CD4-positive, CD25-positive, alpha-beta regulatory T cell (primary cell): ENCODE measurements around the gene DCAF15. TPM values are rescaled to one million over a fixed set of nuclear protein-coding genes. Genes with fewer than 3 reads are reported as not detected.

ENCODE experiments used
- ATAC-seq, 2 donors: fragments of 150-1000 bp; cut with Tn5 transposase; one replicate each; pipeline ENCODE4 v1.10.0; 2021; ENCODE audit warnings: low read depth in 2 of 2, moderate number of reproducible peaks in 2 of 2, moderate library complexity in 1 of 2
- DNase-seq, 3 donors: peaks; one replicate each; pipeline versions ENCODE4 v3.0.0 to v3.0.0-alpha.2; 2012 to 2022; ENCODE audit warnings: mixed read lengths in 1 of 3
- H3K27ac ChIP-seq: one replicate; pipeline ENCODE4 v1.7.0; 2013; ENCODE audit warnings: mild to moderate bottlenecking, low read length; ENCODE audit not compliant: insufficient read depth, poor library complexity, severe bottlenecking
- H3K27me3 ChIP-seq: one replicate; pipeline ENCODE4 v1.7.0; 2013; ENCODE audit warnings: low read length; ENCODE audit not compliant: control insufficient read depth, insufficient read depth
- H3K36me3 ChIP-seq: one replicate; pipeline ENCODE4 v1.7.0; 2013; ENCODE audit warnings: mild to moderate bottlenecking, low read length, moderate library complexity; ENCODE audit not compliant: control insufficient read depth, insufficient read depth
- H3K4me1 ChIP-seq: 2 replicates; pipeline ENCODE4 v1.7.0; 2013; ENCODE audit warnings: mild to moderate bottlenecking, low read length; ENCODE audit not compliant: insufficient read depth, control insufficient read depth, poor library complexity, severe bottlenecking
- H3K4me3 ChIP-seq: one replicate; pipeline ENCODE4 v1.7.0; 2013; ENCODE audit warnings: low read depth, mild to moderate bottlenecking, low read length, moderate library complexity
- H3K9me3 ChIP-seq, 2 experiments: 1 replicate in 1 of 2; 2 replicates in 1 of 2; pipeline ENCODE4 v1.7.0; 2013; ENCODE audit warnings: low read length in 2 of 2, mild to moderate bottlenecking in 1 of 2, moderate library complexity in 1 of 2; ENCODE audit not compliant: control insufficient read depth in 2 of 2
- H3K27ac Mint-ChIP-seq, 3 donors: one replicate each; pipeline ENCODE4 v1.8.0; 2020 to 2022; ENCODE audit warnings: mild to moderate bottlenecking in 3 of 3, mixed read lengths in 3 of 3, moderate library complexity in 2 of 3
- H3K27me3 Mint-ChIP-seq: one replicate; pipeline ENCODE4 v1.8.0; 2022; ENCODE audit warnings: mild to moderate bottlenecking, mixed read lengths
- H3K36me3 Mint-ChIP-seq: one replicate; pipeline ENCODE4 v1.8.0; 2020; ENCODE audit warnings: mixed read lengths
- H3K4me1 Mint-ChIP-seq, 4 donors: one replicate each; pipeline ENCODE4 v1.8.0; 2020 to 2022; ENCODE audit warnings: mixed read lengths in 4 of 4, mild to moderate bottlenecking in 1 of 4
- H3K4me3 Mint-ChIP-seq, 4 donors: one replicate each; pipeline ENCODE4 v1.8.0; 2020 to 2022; ENCODE audit warnings: mild to moderate bottlenecking in 4 of 4, mixed read lengths in 4 of 4, moderate library complexity in 3 of 4
- H3K9me3 Mint-ChIP-seq, 7 donors: one replicate each; pipeline ENCODE4 v1.8.0; 2020 to 2022; ENCODE audit warnings: mixed read lengths in 7 of 7, mild to moderate bottlenecking in 3 of 7, moderate library complexity in 2 of 7
- polyA plus RNA-seq, 4 donors: library from polyadenylated mRNA; unstranded; fragments of 300-500 nt; fragmentation: Illumina TruSeq; gene quantifications; one replicate each; pipeline ENCODE4 v1.2.3, GENCODE V29; 2021
- total RNA-seq: library from RNA; stranded (reverse); gene quantifications from one replicate; pipeline ENCODE4 v1.2.3, GENCODE V29; 2022

The DCAF15 gene
- total and polyA plus RNA-seq, 5 donors from 2014 or later, result 5.3 to 82.9 (median 6.2) TPM

DNA sequence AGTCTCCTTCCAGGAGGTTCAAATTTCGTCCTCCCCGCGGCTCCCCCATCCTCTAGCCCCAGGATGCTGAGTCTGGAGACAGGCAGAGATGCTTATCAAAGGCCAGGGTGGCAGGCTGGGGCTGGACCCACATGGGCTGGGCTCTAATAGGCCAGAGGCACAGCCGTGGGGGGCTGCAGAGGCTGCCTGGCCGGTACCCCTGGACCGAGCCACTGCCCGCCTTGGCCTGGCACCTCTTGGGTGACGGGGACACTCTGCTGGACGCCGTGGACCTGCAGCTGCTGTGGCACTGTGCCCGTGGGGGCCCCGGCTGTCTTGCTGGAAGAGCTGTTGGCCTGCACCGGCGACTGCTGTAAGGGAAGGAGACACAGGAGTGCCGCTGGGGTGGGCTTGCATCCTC, 28.0 kb downstream of the DCAF15 start:
- H3K27ac ChIP-seq, result no peak overlapping the region
- no peaks in the 10 kb centered on the region for H3K36me3 ChIP-seq
- no peak for ATAC-seq
- DNase-seq, result no peak
- no peak overlapping the region for H3K27ac Mint-ChIP-seq
- peaks cover 50% of the 10 kb centered on the region for H3K4me1 ChIP-seq
- no peaks in the 10 kb centered on the region for H3K27me3 Mint-ChIP-seq
- H3K4me3 ChIP-seq, result no peak overlapping the region
- no peaks in the 10 kb centered on the region for H3K9me3 ChIP-seq
- no peaks in the 10 kb centered on the region for H3K9me3 Mint-ChIP-seq
- peaks cover 0 to 52% (median 12%) of the 10 kb centered on the region in 4 donors for H3K4me1 Mint-ChIP-seq
- H3K27me3 ChIP-seq, result no peaks in the 10 kb centered on the region
- peaks cover 4% of the 10 kb centered on the region for H3K36me3 Mint-ChIP-seq
- H3K4me3 Mint-ChIP-seq, result no peak overlapping the region

DNA sequence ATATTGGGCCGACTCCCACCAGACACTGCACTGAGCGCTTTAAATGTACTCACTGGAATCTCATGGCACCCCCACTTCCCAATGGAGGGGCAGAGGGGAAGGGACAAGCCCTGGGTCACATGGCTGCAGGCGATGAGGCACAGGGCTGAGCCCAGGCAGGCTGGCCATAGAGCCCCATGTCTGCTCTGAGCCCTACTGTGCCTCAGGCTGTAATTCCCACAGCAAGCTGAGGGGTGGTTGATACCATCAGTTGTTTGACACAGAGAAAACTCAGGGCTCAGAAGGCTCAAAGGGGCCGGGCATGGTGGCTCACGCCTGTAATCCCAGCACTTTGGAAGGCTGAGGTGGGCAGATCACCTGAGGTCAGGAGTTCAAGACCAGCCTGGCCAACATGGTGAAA, 28.7 kb downstream of the DCAF15 start:
- DNase-seq (no peak), ATAC-seq (no peak)
- Histone ChIP-seq H3K4me3 (no peak overlapping the region), H3K27me3 (no peaks in the 10 kb centered on the region), H3K36me3 (no peaks in the 10 kb centered on the region), H3K9me3 (no peaks in the 10 kb centered on the region), H3K4me1 (peaks cover 57% of the 10 kb centered on the region), H3K27ac (no peak overlapping the region)
- Mint-ChIP-seq H3K9me3 (no peaks in the 10 kb centered on the region), H3K4me1 (peaks cover 0 to 57% (median 16%) of the 10 kb centered on the region in 4 donors), H3K27ac (peak overlapping the region; percentile 23 to 89 (median 85)), H3K27me3 (no peaks in the 10 kb centered on the region), H3K36me3 (no peaks in the 10 kb centered on the region), H3K4me3 (peak overlapping the region in 1 of 4 donors; percentile 47)

DNA sequence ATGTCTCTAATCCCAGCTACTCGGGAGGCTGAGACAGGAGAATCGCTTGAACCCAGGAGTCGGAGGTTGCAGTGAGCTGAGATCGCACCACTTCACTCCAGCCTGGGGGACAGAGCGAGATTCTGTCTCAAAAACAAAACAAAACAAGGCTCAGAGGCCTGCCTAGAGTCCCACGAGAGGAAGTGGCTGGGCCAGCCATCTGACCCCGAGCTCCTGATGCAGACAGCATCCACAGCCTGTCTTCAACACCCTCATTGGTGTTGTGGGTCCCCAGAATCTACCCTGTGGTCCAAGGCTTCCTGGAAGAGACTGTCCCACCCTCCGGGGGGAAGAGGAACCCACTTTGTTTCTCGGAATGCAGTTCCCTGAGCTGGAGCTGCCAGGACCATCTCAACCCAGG, 29.2 kb downstream of the DCAF15 start:
- no peak overlapping the region for H3K4me3 Mint-ChIP-seq
- H3K36me3 Mint-ChIP-seq, result no peaks in the 10 kb centered on the region
- Histone ChIP-seq H3K9me3 (no peaks in the 10 kb centered on the region), H3K27ac (no peak overlapping the region), H3K4me3 (no peak overlapping the region), H3K4me1 (peaks cover 61% of the 10 kb centered on the region), H3K27me3 (no peaks in the 10 kb centered on the region), H3K36me3 (no peaks in the 10 kb centered on the region)
- no peaks in the 10 kb centered on the region for H3K27me3 Mint-ChIP-seq
- DNase-seq (no peak), ATAC-seq (no peak)
- H3K4me1 Mint-ChIP-seq, result peaks cover 0 to 60% (median 18%) of the 10 kb centered on the region in 4 donors
- no peaks in the 10 kb centered on the region for H3K9me3 Mint-ChIP-seq
- peak overlapping the region; percentile 23 to 89 (median 84) for H3K27ac Mint-ChIP-seq

DNA sequence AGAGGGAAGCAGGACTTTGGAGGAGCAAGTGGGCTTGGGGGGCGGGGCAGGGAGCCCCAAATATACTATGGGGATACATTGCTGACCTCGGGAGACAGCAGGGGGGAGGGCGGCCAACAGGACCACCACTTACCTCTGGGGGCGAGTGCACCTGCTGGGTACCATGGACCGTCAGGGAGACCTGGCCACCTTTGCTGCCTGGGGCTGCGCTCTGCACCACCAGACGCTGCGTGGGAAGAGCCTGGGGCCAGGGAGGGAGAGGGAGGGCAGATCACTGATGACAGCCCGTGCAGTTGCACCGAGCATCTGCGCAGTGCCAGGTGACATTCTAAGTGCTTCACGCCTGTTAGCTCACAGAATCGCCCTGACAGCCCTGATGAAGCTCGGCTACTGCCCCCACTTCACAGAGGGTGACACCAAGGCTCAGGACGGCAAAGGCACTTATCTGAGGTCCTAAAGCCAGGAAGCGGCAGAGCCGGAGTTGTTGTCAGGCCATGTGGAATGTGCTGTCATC, 29.7 kb downstream of the DCAF15 start:
- Mint-ChIP-seq H3K36me3 (no peaks in the 10 kb centered on the region), H3K4me3 (peak overlapping the region in 1 of 4 donors; percentile 77)
- no peak overlapping the region for H3K27ac ChIP-seq

DNA sequence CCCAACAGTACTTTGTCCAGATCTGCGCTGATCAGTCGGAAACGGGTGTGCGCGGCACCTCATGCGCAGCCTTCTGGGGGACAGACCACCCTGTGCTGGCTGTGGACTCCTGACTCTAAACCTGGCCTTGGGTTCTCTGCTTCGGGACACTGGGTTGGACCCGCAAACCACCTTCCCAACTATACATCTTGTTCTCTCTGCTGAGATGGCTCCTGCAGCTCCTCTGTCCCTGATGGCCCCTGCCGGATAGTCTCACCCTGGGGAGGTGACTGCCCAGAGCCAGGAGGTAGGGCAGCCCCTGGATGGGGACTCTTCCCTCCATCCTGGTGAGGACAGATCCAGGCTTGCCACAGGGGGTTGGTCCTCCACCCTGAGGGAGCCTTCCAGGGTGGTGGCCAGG, 30.5 kb downstream of the DCAF15 start:
- no peaks in the 10 kb centered on the region for H3K9me3 ChIP-seq
- H3K4me3 ChIP-seq, result no peak overlapping the region
- H3K36me3 ChIP-seq, result no peaks in the 10 kb centered on the region
- no peaks in the 10 kb centered on the region for H3K27me3 ChIP-seq
- H3K27ac ChIP-seq, result peak overlapping the region; percentile 63
- DNase-seq (no peak), ATAC-seq (no peak)
- H3K9me3 Mint-ChIP-seq, result no peaks in the 10 kb centered on the region
- peak overlapping the region in 3 of 4 donors; percentile 39 to 77 (median 76) for H3K4me3 Mint-ChIP-seq
- H3K27me3 Mint-ChIP-seq, result no peaks in the 10 kb centered on the region
- H3K4me1 ChIP-seq, result peaks cover 74% of the 10 kb centered on the region
- H3K27ac Mint-ChIP-seq, result peak overlapping the region; percentile 41 to 91 (median 59)
- H3K36me3 Mint-ChIP-seq, result no peaks in the 10 kb centered on the region
- H3K4me1 Mint-ChIP-seq, result peaks cover 0 to 73% (median 21%) of the 10 kb centered on the region in 4 donors

More for the DNA sequence above, 29.7 kb downstream of the DCAF15 start:
- Mint-ChIP-seq H3K9me3 (no peaks in the 10 kb centered on the region), H3K27me3 (no peaks in the 10 kb centered on the region), H3K4me1 (peaks cover 0 to 66% (median 21%) of the 10 kb centered on the region in 4 donors), H3K27ac (peak overlapping the region in 2 of 3 donors; percentile 60 to 84)
- Histone ChIP-seq H3K27me3 (no peaks in the 10 kb centered on the region), H3K4me1 (peaks cover 67% of the 10 kb centered on the region), H3K9me3 (no peaks in the 10 kb centered on the region), H3K4me3 (no peak overlapping the region), H3K36me3 (no peaks in the 10 kb centered on the region)
- ATAC-seq (no peak), DNase-seq (no peak)

DNA sequence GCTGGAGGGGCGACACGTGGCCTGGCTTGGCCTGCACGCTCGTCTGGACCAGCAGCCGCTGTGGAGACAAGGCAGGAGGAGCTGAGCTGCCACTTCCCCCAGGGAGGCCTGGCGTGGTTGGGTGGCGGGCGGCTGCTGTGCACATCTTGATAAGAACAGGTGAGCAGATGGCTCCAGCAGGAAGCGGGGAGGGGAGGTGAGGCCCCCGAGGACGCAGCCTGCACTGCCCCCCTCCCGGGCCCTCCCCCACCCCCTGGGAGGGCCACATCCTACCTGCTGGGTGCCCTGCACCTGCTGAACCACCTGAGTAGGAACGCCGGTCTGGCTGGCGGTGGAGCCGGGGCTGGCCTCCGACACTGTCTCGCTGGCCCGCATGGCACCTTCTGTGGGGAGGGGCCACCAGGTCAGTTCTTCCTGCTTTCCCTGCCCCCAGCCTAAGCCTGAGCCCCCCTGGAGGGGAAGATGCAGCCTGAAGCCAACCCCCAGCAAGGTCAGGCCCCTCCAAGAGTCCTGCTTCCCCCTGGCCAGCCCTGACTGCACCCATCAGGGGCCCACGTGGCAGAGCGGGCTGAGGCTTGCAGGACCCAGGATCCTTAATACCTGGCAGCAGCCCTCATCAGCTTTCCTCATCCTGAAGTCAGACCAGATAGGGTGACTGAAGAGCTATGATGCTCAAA, 31.0 kb downstream of the DCAF15 start:
- Mint-ChIP-seq H3K27ac (peak overlapping the region; percentile 49 to 94 (median 78)), H3K36me3 (peaks cover under 1% of the 10 kb centered on the region), H3K4me3 (peak overlapping the region in 3 of 4 donors; percentile 39 to 77 (median 76)), H3K4me1 (peaks cover 0 to 77% (median 21%) of the 10 kb centered on the region in 4 donors), H3K9me3 (no peaks in the 10 kb centered on the region), H3K27me3 (no peaks in the 10 kb centered on the region)
- Histone ChIP-seq H3K4me1 (peaks cover 80% of the 10 kb centered on the region), H3K36me3 (no peaks in the 10 kb centered on the region), H3K4me3 (no peak overlapping the region), H3K9me3 (no peaks in the 10 kb centered on the region), H3K27ac (peak overlapping the region; percentile 63), H3K27me3 (no peaks in the 10 kb centered on the region)
- ATAC-seq (no peak), DNase-seq (peak in 2 of 3 donors; percentile 44 to 56)

DNA sequence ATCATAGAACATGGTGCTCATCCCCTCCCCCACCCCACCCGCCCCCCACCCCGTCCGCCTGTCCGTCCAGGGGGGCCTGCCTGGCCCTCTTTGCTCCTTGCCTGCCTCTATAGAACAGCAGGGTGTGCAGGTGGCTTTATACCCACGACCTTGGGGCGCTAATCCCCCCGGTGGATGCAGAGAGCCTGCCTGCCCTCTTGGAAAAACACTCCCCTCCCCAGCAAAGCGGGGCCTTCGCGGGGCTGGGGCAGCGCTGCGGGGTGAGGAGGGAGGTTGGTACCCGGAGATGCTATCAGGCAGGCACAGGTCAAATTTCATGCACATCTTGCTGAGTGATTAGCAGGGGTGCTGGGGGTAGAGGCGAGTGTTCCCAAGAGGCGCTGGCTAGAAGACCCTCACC, 31.9 kb downstream of the DCAF15 start:
- no peaks in the 10 kb centered on the region for H3K9me3 Mint-ChIP-seq
- Histone ChIP-seq H3K4me1 (peaks cover 82% of the 10 kb centered on the region), H3K36me3 (no peaks in the 10 kb centered on the region), H3K9me3 (no peaks in the 10 kb centered on the region), H3K4me3 (no peak overlapping the region), H3K27ac (peak overlapping the region; percentile 98), H3K27me3 (no peaks in the 10 kb centered on the region)
- ATAC-seq (no peak), DNase-seq (no peak)
- H3K27ac Mint-ChIP-seq, result peak overlapping the region; percentile 58 to 99 (median 62)
- H3K36me3 Mint-ChIP-seq, result peaks cover 9% of the 10 kb centered on the region
- H3K4me3 Mint-ChIP-seq, result peak overlapping the region in 3 of 4 donors; percentile 61 to 77 (median 74)
- H3K27me3 Mint-ChIP-seq, result no peaks in the 10 kb centered on the region
- peaks cover 0 to 85% (median 26%) of the 10 kb centered on the region in 4 donors for H3K4me1 Mint-ChIP-seq
